Kidney (tissue), 14 donors: ENCODE data around the gene NCCRP1. TPM values are rescaled to one million over a fixed set of nuclear protein-coding genes. Genes with fewer than 3 reads are reported as not detected.
A peak's percentile ranks its signal among the peaks of the same experiment; 100 is the strongest.

ENCODE experiments used
- DNase-seq, 5 donors: peaks; one replicate each; pipeline ENCODE4 v3.0.0-alpha.2; 2013 to 2020
- FAIRE-seq: peaks from 2 replicates; lab custom pipeline; 2012; peaks lifted over from hg19 to GRCh38; lab: Jason Lieb, UNC
- H3K27ac ChIP-seq, 2 donors: one replicate each; pipeline ENCODE4 v1.7.0; 2013; ENCODE audit warnings: low read depth in 2 of 2, low read length in 2 of 2, inconsistent platforms in 1 of 2
- H3K27me3 ChIP-seq: one replicate; pipeline ENCODE4 v1.7.1; 2013; ENCODE audit warnings: low read length, inconsistent platforms; ENCODE audit not compliant: control insufficient read depth, insufficient read depth
- H3K36me3 ChIP-seq, 3 donors: one replicate each; pipeline versions ENCODE4 v1.7.0 to v1.7.1; 2013; ENCODE audit warnings: low read length in 3 of 3, control low read depth in 1 of 3, inconsistent platforms in 1 of 3; ENCODE audit not compliant: insufficient read depth in 3 of 3, control insufficient read depth in 2 of 3
- H3K4me1 ChIP-seq, 3 donors: one replicate each; pipeline versions ENCODE4 v1.7.0 to v1.7.1; 2013; ENCODE audit warnings: low read length in 3 of 3, inconsistent platforms in 1 of 3, low read depth in 1 of 3; ENCODE audit not compliant: control insufficient read depth in 2 of 3, insufficient read depth in 2 of 3
- H3K4me3 ChIP-seq, 3 donors: one replicate each; pipeline versions ENCODE4 v1.7.0 to v1.8.1; 2013; ENCODE audit warnings: low read length in 3 of 3, control low read depth in 1 of 3, inconsistent platforms in 1 of 3
- H3K9ac ChIP-seq, 3 donors: one replicate each; pipeline versions ENCODE4 v1.7.0 to v1.7.1; 2013; ENCODE audit warnings: low read length in 3 of 3, control low read depth in 1 of 3, inconsistent platforms in 1 of 3
- H3K9me3 ChIP-seq, 3 donors: one replicate each; pipeline versions ENCODE4 v1.7.0 to v1.7.1; 2013; ENCODE audit warnings: low read length in 3 of 3, control low read depth in 1 of 3, inconsistent platforms in 1 of 3; ENCODE audit not compliant: control insufficient read depth in 2 of 3, insufficient read depth in 1 of 3
- CTCF ChIP-seq: IDR thresholded peaks from 3 replicates; pipeline ENCODE4 v1.5.1; 2012; ENCODE audit warnings: mild to moderate bottlenecking, moderate library complexity, borderline replicate concordance; ENCODE audit not compliant: insufficient read depth; ENCODE audit errors: extremely low read depth
- intact Hi-C: fragments of 100-400 bp; cut with DNase I; formaldehyde crosslinking; loops from one replicate; pipeline ENCODE4 v1.11.1; 2022
- polyA plus RNA-seq: library from polyadenylated mRNA; stranded (reverse); fragments of 350-450 nt; fragmentation: Illumina TruSeq; extraction: RNeasy Lipid Tissue Mini Kit (QIAGEN cat#74804); gene quantifications from one replicate; pipeline ENCODE4 v1.2.3, GENCODE V29; 2014; ENCODE audit warnings: low read depth, low replicate concordance; ENCODE audit not compliant: insufficient read depth
- total RNA-seq: library from RNA; stranded (reverse); fragmentation: NEBNext Ultra II Directional; extraction: Animal tissue kit (Norgen Biotek cat#: 25700); gene quantifications from one replicate; pipeline ENCODE4 v1.2.1, GENCODE V29; 2021
- donor health status: control.
- donor health status: control.
- donor health status: control.
- donor health status: control.
- donor health status: control.
- donor health status: DM: yes; HTN: yes; CAD: no.
- donor health status: Normal renal cell carcinoma (clear cell type).

The NCCRP1 gene
- total and polyA plus RNA-seq, 2 donors from 2014 or later = 0.60 to 5.5 TPM

- Histone ChIP-seq H3K27ac (no peak overlapping the region), H3K36me3 (no peaks in the 10 kb centered on the region), H3K27me3 (peaks cover 18% of the 10 kb centered on the region), H3K4me3 (no peak overlapping the region), H3K4me1 (peaks cover 0 to 2% (median 0%) of the 10 kb centered on the region in 3 donors), H3K9me3 (no peaks in the 10 kb centered on the region), H3K9ac (no peak overlapping the region)
- intact Hi-C loops = no loop called here
- peak in 4 of 5 donors; percentile 27 to 64 (median 50) for DNase-seq
- FAIRE-seq = no peak
- TF ChIP-seq CTCF = no peak
These were observed 51.2 kb downstream of the NCCRP1 start for GRCh38 chr19:39247701-39248664.

- Histone ChIP-seq H3K4me3 (no peak within 1 kb of the TSS), H3K27ac (no peak within 1 kb of the TSS)
- FAIRE-seq = no peak
These were observed 52.0 kb downstream of the NCCRP1 start, which contains the start of gene IFNL4 for GRCh38 chr19:39248806-39249205. IFNL4 (minus strand) TSS chr19:39248856.

GRCh38 chr19:39251081-39251480, 54.3 kb downstream of the NCCRP1 start:
- FAIRE-seq (no peak), DNase-seq (no peak)
- Histone ChIP-seq H3K9ac (no peak overlapping the region), H3K27ac (no peak overlapping the region), H3K36me3 (no peaks in the 10 kb centered on the region), H3K9me3 (no peaks in the 10 kb centered on the region), H3K4me1 (peaks cover 0 to 2% (median 0%) of the 10 kb centered on the region in 3 donors), H3K27me3 (peaks cover 18% of the 10 kb centered on the region), H3K4me3 (no peak overlapping the region)
- intact Hi-C loops = no loop called here
- TF ChIP-seq CTCF = no peak

More at GRCh38 chr19:39248806-39249205, 52.0 kb downstream of the NCCRP1 start, which contains the start of gene IFNL4:
- DNase-seq = no peak
- Histone ChIP-seq H3K27me3 (peaks cover 18% of the 10 kb centered on the region), H3K36me3 (no peaks in the 10 kb centered on the region), H3K9me3 (no peaks in the 10 kb centered on the region), H3K4me1 (peaks cover 0 to 2% (median 0%) of the 10 kb centered on the region in 3 donors), H3K9ac (no peak within 1 kb of the TSS)
- TF ChIP-seq CTCF = no peak
- intact Hi-C loops = no loop called here

Other genes with a start within 250 kb of the NCCRP1 start
- 32.3 TPM for gene FBXO17, start 221.2 kb upstream of the NCCRP1 start, total RNA-seq
- gene FBXO17, start 221.2 kb upstream of the NCCRP1 start, polyA plus RNA-seq = 44.3 TPM
- 8.3 TPM for gene FBXO27, start 164.4 kb upstream of the NCCRP1 start, total RNA-seq
- 7.8 TPM for gene FBXO27, start 164.4 kb upstream of the NCCRP1 start, polyA plus RNA-seq
- not detected for gene ACP7, start 112.6 kb upstream of the NCCRP1 start, total RNA-seq
- gene ACP7, start 112.6 kb upstream of the NCCRP1 start, polyA plus RNA-seq = 0.13 TPM
- 55.6 TPM for gene PAK4, start 71.2 kb upstream of the NCCRP1 start, total RNA-seq
- gene PAK4, start 71.2 kb upstream of the NCCRP1 start, polyA plus RNA-seq = 52.5 TPM
- not detected for gene SYCN, start 7.3 kb downstream of the NCCRP1 start, total RNA-seq
- gene SYCN, start 7.3 kb downstream of the NCCRP1 start, polyA plus RNA-seq = not detected
- gene IFNL3, start 48.0 kb downstream of the NCCRP1 start, total RNA-seq = not detected
- not detected for gene IFNL3, start 48.0 kb downstream of the NCCRP1 start, polyA plus RNA-seq
- not detected for gene IFNL4, start 51.9 kb downstream of the NCCRP1 start, total RNA-seq
- not detected for gene IFNL4, start 51.9 kb downstream of the NCCRP1 start, polyA plus RNA-seq
- not detected for gene IFNL2, start 71.4 kb downstream of the NCCRP1 start, total RNA-seq
- not detected for gene IFNL2, start 71.4 kb downstream of the NCCRP1 start, polyA plus RNA-seq
- gene IFNL1, start 99.4 kb downstream of the NCCRP1 start, total RNA-seq = not detected
- gene IFNL1, start 99.4 kb downstream of the NCCRP1 start, polyA plus RNA-seq = not detected
- gene LRFN1, start 123.9 kb downstream of the NCCRP1 start, total RNA-seq = 1.2 TPM
- gene LRFN1, start 123.9 kb downstream of the NCCRP1 start, polyA plus RNA-seq = 0.80 TPM
- gene GMFG, start 139.1 kb downstream of the NCCRP1 start, total RNA-seq = 60.7 TPM
- gene GMFG, start 139.1 kb downstream of the NCCRP1 start, polyA plus RNA-seq = 52.4 TPM
- gene SAMD4B, start 145.5 kb downstream of the NCCRP1 start, total RNA-seq = 100 TPM
- 92.9 TPM for gene SAMD4B, start 145.5 kb downstream of the NCCRP1 start, polyA plus RNA-seq
- 37.1 TPM for gene PAF1, start 194.1 kb downstream of the NCCRP1 start, total RNA-seq
- 54.0 TPM for gene PAF1, start 194.1 kb downstream of the NCCRP1 start, polyA plus RNA-seq
- gene MED29, start 194.4 kb downstream of the NCCRP1 start, total RNA-seq = 50.4 TPM
- 32.4 TPM for gene MED29, start 194.4 kb downstream of the NCCRP1 start, polyA plus RNA-seq
- gene ZFP36, start 209.9 kb downstream of the NCCRP1 start, total RNA-seq = 132 TPM
- 87.9 TPM for gene ZFP36, start 209.9 kb downstream of the NCCRP1 start, polyA plus RNA-seq
- 29.7 TPM for gene PLEKHG2, start 215.7 kb downstream of the NCCRP1 start, total RNA-seq
- 8.5 TPM for gene PLEKHG2, start 215.7 kb downstream of the NCCRP1 start, polyA plus RNA-seq
- 1,461 TPM for gene RPS16, start 239.0 kb downstream of the NCCRP1 start, total RNA-seq
- gene RPS16, start 239.0 kb downstream of the NCCRP1 start, polyA plus RNA-seq = 1,965 TPM
- 123 TPM for gene SUPT5H, start 248.6 kb downstream of the NCCRP1 start, total RNA-seq
- 106 TPM for gene SUPT5H, start 248.6 kb downstream of the NCCRP1 start, polyA plus RNA-seq